GM20431 (cell line): ENCODE measurements around the gene USP37.

Experiments
- in situ Hi-C: fragments of 300-500 bp; cut with MseI, MboI; formaldehyde crosslinking; loops from one replicate; pipeline ENCODE4 v1.15.0; 2020; ENCODE audit warnings: low sequenced_read_pairs; ENCODE audit not compliant: unreplicated experiment

The USP37 gene

GRCh38 chr2:218405746-218406208 lies 162.4 kb downstream of the USP37 start:
- in situ Hi-C loops: loop anchor here (25.0 kb wide), 2 partner anchors 257 to 432 kb away; partner anchors contain the start of genes BCS1L, PRKAG3, RNF25 and STK36

- in situ Hi-C loops: loop anchor here (25.0 kb wide), 2 partner anchors 257 to 432 kb away; partner anchors contain the start of genes BCS1L, PRKAG3, RNF25 and STK36
Observed at GRCh38 chr2:218405086-218405745, 162.9 kb downstream of the USP37 start.

DNA sequence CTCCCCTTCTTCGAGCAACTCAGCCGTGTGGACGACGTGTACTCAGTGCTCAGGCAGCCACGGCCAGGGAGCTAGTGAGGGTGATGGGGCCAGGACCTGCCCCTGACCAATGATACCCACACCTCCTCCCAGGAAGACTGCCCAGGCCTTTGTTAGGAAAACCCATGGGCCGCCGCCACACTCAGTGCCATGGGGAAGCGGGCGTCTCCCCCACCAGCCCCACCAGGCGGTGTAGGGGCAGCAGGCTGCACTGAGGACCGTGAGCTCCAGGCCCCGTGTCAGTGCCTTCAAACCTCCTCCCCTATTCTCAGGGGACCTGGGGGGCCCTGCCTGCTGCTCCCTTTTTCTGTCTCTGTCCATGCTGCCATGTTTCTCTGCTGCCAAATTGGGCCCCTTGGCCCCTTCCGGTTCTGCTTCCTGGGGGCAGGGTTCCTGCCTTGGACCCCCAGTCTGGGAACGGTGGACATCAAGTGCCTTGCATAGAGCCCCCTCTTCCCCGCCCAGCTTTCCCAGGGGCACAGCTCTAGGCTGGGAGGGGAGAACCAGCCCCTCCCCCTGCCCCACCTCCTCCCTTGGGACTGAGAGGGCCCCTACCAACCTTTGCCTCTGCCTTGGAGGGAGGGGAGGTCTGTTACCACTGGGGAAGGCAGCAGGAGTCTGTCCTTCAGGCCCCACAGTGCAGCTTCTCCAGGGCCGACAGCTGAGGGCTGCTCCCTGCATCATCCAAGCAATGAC lies 163.6 kb downstream of the USP37 start:
- in situ Hi-C loops: loop anchor here (25.0 kb wide), 2 partner anchors 258 to 433 kb away; partner anchors contain the start of genes BCS1L, PRKAG3, RNF25 and STK36

DNA sequence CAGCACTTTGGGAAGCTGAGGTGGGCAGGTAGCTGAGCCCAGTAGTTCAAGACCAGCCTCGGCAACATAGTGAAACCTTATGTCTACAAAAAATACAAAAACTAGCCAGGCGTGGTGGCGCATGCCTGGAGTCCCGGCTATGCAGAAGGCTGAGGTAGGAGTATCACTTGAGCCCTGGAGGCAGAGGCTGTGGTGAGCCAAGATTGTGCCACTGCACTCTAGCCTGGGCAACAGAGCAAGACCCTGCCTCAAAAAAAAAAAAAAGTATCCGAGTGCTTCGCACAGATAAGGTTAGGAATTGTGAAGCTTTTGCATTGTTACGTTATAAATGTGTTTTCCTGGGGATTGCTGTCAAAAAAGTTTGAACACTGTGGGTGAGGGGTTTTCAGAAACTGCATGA lies 164.3 kb downstream of the USP37 start:
- in situ Hi-C loops: loop anchor here (25.0 kb wide), 2 partner anchors 258 to 433 kb away; partner anchors contain the start of genes BCS1L, PRKAG3, RNF25 and STK36

- in situ Hi-C loops: loop anchor here (25.0 kb wide), 2 partner anchors 259 to 434 kb away; partner anchors contain the start of genes BCS1L, PRKAG3, RNF25 and STK36
Observed at GRCh38 chr2:218402911-218403411, 165.2 kb downstream of the USP37 start.

GRCh38 chr2:218402491-218402901 lies 165.7 kb downstream of the USP37 start:
- in situ Hi-C loops: loop anchor here (25.0 kb wide), 2 partner anchors 260 to 435 kb away; partner anchors contain the start of genes BCS1L, PRKAG3, RNF25 and STK36

- in situ Hi-C loops: loop anchor here (25.0 kb wide), 2 partner anchors 260 to 435 kb away; partner anchors contain the start of genes BCS1L, PRKAG3, RNF25 and STK36
Observed at GRCh38 chr2:218401890-218402289, 166.3 kb downstream of the USP37 start.

DNA sequence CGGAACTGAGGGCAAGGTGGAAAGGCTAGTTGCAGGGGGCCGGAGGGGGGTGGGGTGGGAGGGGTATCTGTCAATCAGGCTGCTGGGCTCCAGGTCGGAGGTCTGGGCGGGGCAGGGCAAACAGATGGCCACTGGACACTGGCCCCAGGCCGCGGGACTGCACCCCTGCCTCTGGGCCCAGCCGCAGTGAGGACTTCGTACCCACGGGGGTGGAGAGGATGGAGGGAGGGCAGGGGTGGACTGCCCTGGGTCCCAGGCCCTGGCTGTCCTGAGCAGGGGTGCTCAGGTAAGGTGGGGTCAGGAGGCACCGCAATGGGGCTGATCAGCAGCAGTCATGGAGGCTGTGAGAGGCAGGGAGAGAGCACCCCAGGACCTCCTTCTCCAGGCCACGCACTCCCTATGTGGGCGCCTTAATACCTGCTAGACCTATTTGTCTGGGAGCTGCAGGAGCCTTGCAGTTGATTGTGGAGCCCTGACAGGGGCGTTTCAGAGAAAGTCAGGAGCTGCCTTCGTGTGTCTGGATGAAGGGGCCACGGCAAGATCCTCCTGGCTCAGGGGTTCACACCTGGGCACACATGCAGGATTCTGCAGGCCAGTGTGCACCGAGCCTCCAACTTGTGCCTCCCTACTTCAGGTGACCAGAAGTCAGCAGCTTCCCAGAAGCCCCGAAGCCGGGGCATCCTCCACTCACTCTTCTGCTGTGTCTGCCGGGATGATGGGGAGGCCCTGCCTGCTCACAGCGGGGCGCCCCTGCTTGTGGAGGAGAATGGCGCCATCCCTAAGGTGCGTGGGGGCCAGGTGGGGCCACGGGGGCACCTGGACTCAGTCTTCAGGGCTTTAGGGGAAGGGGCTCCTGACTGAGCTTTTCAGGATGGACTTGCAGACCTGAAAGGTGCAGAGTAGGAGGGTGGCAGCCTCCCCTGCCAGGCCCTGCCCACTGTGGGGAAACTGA lies 166.9 kb downstream of the USP37 start:
- in situ Hi-C loops: loop anchor here (25.0 kb wide), 2 partner anchors 261 to 436 kb away; partner anchors contain the start of genes BCS1L, PRKAG3, RNF25 and STK36
